ENCODE results near the gene CIB4.

CIB4 gene

GRCh38 chr2:26619521-26619951 is 21.6 kb downstream of the CIB4 start:
- DNase-seq, result no peak

- no peak for DNase-seq
Measured at GRCh38 chr2:26619096-26619495, 22.1 kb downstream of the CIB4 start.

GRCh38 chr2:26618611-26619010 is 22.6 kb downstream of the CIB4 start:
- DNase-seq, result no peak

GRCh38 chr2:26617588-26618083 is 23.5 kb downstream of the CIB4 start:
- no peak for DNase-seq

GRCh38 chr2:26616706-26617587 is 24.2 kb downstream of the CIB4 start:
- DNase-seq, result no peak

- no peak for DNase-seq
Measured at GRCh38 chr2:26615860-26616705, 25.1 kb downstream of the CIB4 start.

- no peak for DNase-seq
Measured at GRCh38 chr2:26615336-26615859, 25.8 kb downstream of the CIB4 start.

GRCh38 chr2:26614216-26615138 is 26.7 kb downstream of the CIB4 start:
- DNase-seq, result no peak

GRCh38 chr2:26613241-26614215 is 27.6 kb downstream of the CIB4 start:
- DNase-seq, result no peak

GRCh38 chr2:26612522-26613240 is 28.5 kb downstream of the CIB4 start:
- DNase-seq, result no peak

- no peak for DNase-seq
Measured at GRCh38 chr2:26612034-26612433, 29.1 kb downstream of the CIB4 start.

- no peak for DNase-seq
Measured at GRCh38 chr2:26610504-26611335, 30.4 kb downstream of the CIB4 start.

- DNase-seq, result no peak
Measured at GRCh38 chr2:26609839-26610277, 31.3 kb downstream of the CIB4 start.

- DNase-seq, result no peak
Measured at GRCh38 chr2:26609205-26609631, 31.9 kb downstream of the CIB4 start.

- DNase-seq, result no peak
Measured at GRCh38 chr2:26608557-26608956, 32.6 kb downstream of the CIB4 start.

- no peak for DNase-seq
Measured at GRCh38 chr2:26607698-26608097, 33.5 kb downstream of the CIB4 start.

- DNase-seq, result no peak
Measured at GRCh38 chr2:26606847-26607190, 34.3 kb downstream of the CIB4 start.

- DNase-seq, result no peak
Measured at GRCh38 chr2:26605999-26606846, 34.9 kb downstream of the CIB4 start.

Measured in fibroblast of upper back skin (primary cell).